PFSK-1 (cell line): ENCODE measurements around the gene SLIT3.

Experiments used
- POLR2AphosphoS5 ChIP-seq: IDR thresholded peaks from 2 replicates; pipeline ENCODE4 v1.6.1; 2012; ENCODE audit warnings: low read depth, mild to moderate bottlenecking, control low read depth, low read length, moderate library complexity
- SIN3A ChIP-seq: IDR thresholded peaks from 2 replicates; pipeline ENCODE4 v1.6.1; 2012; ENCODE audit warnings: mild to moderate bottlenecking, low read length, moderate library complexity, borderline replicate concordance; ENCODE audit not compliant: insufficient read depth
- TAF1 ChIP-seq: IDR thresholded peaks from 2 replicates; pipeline ENCODE4 v1.6.1; 2012; ENCODE audit warnings: low read length, control low read depth, borderline replicate concordance; ENCODE audit not compliant: insufficient read depth

DNA sequence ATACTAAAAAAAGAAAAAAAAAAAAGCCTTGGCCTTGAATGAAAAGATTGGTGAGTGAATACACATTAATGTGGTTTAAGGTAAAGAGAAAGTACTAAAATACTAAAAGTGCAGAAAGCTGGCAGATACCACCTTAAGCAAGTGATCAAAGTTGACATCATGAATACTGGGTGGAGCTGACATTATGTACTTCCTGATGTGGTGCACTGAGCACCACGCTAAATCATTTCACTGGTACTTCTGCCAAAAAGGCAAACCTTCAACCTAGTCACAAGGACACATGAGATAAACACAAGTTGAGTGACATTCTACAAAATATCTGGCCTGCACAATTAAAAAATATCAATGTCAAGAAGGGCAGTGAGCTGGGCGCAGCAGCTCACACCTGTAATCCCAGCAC is 687.9 kb downstream of the SLIT3 start:
- TF ChIP-seq TAF1, result no peak
- no peak for TF ChIP-seq POLR2AphosphoS5
- TF ChIP-seq SIN3A, result no peak
